Measurements from ENCODE around the gene A2ML1. TPM values are rescaled to one million over a fixed set of nuclear protein-coding genes. Genes with fewer than 3 reads are reported as not detected.
"Not testable (repeated sequence)": the region's sequence is repeated elsewhere in the genome, so short reads cannot be mapped to it uniquely, and the experiment has no call there.

Gene A2ML1
- total RNA-seq, 1 donor from 2014 or later = 0.43 TPM

DNA sequence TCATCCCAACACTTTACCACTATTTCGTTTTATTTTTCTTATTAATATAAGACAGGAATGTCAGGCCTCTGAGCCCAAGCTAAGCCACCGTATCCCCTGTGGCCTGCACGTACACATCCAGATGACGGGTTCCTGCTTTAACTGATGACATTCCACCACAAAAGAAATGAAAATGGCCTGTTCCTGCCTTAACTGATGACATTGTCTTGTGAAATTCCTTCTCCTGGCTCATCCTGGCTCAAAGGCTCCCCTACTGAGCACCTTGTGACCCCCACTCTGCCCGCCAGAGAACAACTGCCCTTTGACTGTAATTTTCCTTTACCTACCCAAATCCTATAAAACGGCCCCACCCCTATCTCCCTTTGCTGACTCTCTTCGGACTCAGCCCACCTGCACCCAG is 12.3 kb upstream of the A2ML1 start:
- not testable (repeated sequence) for H3K4me1 ChIP-seq; H3K27ac ChIP-seq; H3K4me3 ChIP-seq; H3K4me3 Mint-ChIP-seq; H3K27ac Mint-ChIP-seq; H3K9me3 ChIP-seq (ENCODE audit: low read depth); H3K36me3 ChIP-seq; H3K27me3 ChIP-seq; H3K9ac ChIP-seq; H3K9me3 Mint-ChIP-seq; H4K20me1 ChIP-seq (ENCODE audit: low read depth); H2AFZ ChIP-seq (replicated peaks); H3F3A ChIP-seq (ENCODE audit: low read depth); H3K79me2 ChIP-seq (ENCODE audit: low read depth); H3K36me3 Mint-ChIP-seq
- peak; percentile 64 for TF ChIP-seq EZH2phosphoT487 (IDR thresholded peaks at IDR 0.05)
- peak; percentile 30 for DNase-seq (ENCODE audit: low spot score)
- H3K27me3 Mint-ChIP-seq (ENCODE audit: insufficient read depth, low read depth) = peaks cover 11% of the 10 kb centered on the region
- H3K4me1 Mint-ChIP-seq = peaks cover 14% of the 10 kb centered on the region
- peak overlapping the region; percentile 42 for H3K4me2 ChIP-seq

DNA sequence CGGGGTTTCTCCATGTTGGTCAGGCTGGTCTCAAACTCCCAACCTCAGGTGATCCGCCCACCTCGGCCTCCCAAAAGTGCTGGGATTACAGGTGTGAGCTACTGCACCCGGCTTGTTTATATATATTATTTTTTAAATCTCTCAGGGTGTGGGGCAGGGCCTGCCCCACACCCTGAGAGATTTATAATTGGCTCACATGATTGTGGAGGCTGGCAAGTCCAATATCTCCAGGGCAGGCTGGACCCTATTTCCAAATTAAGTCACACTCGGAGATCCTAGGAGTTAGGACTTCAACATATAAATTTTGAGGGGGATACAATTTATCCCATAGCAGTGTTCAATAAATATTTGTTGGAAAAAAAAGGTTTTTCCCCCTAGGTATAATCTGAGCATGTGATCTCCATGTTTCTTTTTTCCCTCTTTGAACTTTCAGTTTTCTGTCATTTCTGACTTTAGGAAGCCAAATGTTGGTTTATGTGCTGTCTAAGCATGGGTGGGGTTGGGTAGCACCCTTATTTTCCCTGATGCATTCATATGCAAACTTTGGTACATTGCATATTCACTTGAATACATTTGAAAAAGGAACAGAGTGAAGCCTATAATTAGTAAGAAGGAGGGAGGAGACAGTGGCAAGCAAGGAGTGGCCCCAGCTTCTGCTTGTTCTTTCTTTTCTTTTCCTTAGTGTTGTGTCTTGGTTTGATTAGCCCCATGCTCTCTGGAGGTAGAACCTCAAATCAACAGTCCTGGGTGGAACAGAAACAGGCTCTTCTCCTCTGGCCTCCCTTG is 8.7 kb upstream of the A2ML1 start:
- no peak for DNase-seq (ENCODE audit: low spot score)
- no peaks in the 10 kb centered on the region for H3K36me3 ChIP-seq
- no peaks in the 10 kb centered on the region for H3K9me3 ChIP-seq (ENCODE audit: low read depth)
- no peak overlapping the region for H3K27ac ChIP-seq
- H4K20me1 ChIP-seq (ENCODE audit: low read depth) = no peaks in the 10 kb centered on the region
- no peak overlapping the region for H3K4me2 ChIP-seq
- H3K4me3 ChIP-seq = no peak overlapping the region
- no peak overlapping the region for H3K27ac Mint-ChIP-seq
- H3K4me1 ChIP-seq = peaks cover 9% of the 10 kb centered on the region
- no peaks in the 10 kb centered on the region for H3K36me3 Mint-ChIP-seq
- H3K9me3 Mint-ChIP-seq = no peaks in the 10 kb centered on the region
- H3K4me3 Mint-ChIP-seq = no peak overlapping the region
- peaks cover 7% of the 10 kb centered on the region for H3F3A ChIP-seq (ENCODE audit: low read depth)
- no peaks in the 10 kb centered on the region for H3K27me3 ChIP-seq
- H3K4me1 Mint-ChIP-seq = peaks cover 7% of the 10 kb centered on the region
- H3K79me2 ChIP-seq (ENCODE audit: low read depth) = no peaks in the 10 kb centered on the region
- no peak overlapping the region for H3K9ac ChIP-seq
- TF ChIP-seq EZH2 (IDR thresholded peaks at IDR 0.05) (no peak), EZH2phosphoT487 (IDR thresholded peaks at IDR 0.05) (no peak)
- TF ChIP-seq, protein P1, sequence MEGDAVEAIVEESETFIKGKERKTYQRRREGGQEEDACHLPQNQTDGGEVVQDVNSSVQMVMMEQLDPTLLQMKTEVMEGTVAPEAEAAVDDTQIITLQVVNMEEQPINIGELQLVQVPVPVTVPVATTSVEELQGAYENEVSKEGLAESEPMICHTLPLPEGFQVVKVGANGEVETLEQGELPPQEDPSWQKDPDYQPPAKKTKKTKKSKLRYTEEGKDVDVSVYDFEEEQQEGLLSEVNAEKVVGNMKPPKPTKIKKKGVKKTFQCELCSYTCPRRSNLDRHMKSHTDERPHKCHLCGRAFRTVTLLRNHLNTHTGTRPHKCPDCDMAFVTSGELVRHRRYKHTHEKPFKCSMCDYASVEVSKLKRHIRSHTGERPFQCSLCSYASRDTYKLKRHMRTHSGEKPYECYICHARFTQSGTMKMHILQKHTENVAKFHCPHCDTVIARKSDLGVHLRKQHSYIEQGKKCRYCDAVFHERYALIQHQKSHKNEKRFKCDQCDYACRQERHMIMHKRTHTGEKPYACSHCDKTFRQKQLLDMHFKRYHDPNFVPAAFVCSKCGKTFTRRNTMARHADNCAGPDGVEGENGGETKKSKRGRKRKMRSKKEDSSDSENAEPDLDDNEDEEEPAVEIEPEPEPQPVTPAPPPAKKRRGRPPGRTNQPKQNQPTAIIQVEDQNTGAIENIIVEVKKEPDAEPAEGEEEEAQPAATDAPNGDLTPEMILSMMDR (IDR thresholded peaks at IDR 0.05) = no peak
- peaks cover 10% of the 10 kb centered on the region for H3K27me3 Mint-ChIP-seq (ENCODE audit: insufficient read depth, low read depth)
- peak overlapping the region; percentile 11 for H2AFZ ChIP-seq (replicated peaks)

DNA sequence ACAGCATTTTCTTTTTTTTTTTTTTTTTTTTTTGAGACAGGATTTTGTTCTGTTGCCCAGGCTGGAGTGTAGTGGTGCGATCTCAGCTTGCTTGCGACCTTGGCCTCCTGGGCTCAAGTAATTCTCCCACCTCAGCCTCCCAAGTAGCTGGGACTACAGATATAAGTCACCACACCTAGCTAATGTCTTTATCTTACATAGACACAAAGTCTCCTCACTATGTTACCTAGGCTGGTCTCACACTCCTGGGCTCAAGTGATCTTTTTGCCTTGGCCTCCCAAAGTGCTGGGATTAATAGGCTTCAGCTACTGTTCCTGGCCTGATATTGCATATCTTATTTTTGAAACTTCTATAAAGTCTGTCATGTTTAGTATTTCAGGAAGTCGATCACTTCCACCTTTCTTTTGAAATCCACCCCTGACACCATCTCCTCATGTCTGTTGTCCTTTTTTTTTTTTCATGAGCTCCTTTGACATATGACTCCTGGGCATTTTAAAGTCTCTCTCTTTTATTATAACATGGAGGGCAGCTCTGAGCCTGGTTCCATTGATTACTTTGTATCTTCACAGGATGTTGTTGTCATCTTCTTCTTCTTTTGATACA is 5.9 kb upstream of the A2ML1 start:
- Histone ChIP-seq H3K4me2 (no peak overlapping the region), H3K4me1 (peaks cover 5% of the 10 kb centered on the region), H3K9ac (no peak overlapping the region), H2AFZ (replicated peaks) (no peak overlapping the region), H3K9me3 (ENCODE audit: low read depth) (no peaks in the 10 kb centered on the region), H3K27ac (no peak overlapping the region), H4K20me1 (ENCODE audit: low read depth) (no peaks in the 10 kb centered on the region), H3K79me2 (ENCODE audit: low read depth) (no peaks in the 10 kb centered on the region), H3F3A (ENCODE audit: low read depth) (no peaks in the 10 kb centered on the region), H3K27me3 (no peaks in the 10 kb centered on the region), H3K36me3 (no peaks in the 10 kb centered on the region), H3K4me3 (no peak overlapping the region)
- TF ChIP-seq EZH2phosphoT487 (IDR thresholded peaks at IDR 0.05) = no peak
- no peak for TF ChIP-seq EZH2 (IDR thresholded peaks at IDR 0.05)
- TF ChIP-seq, protein P1 (IDR thresholded peaks at IDR 0.05) = no peak
- no peak overlapping the region for H3K27ac Mint-ChIP-seq
- no peaks in the 10 kb centered on the region for H3K4me1 Mint-ChIP-seq
- no peak overlapping the region for H3K4me3 Mint-ChIP-seq
- H3K27me3 Mint-ChIP-seq (ENCODE audit: insufficient read depth, low read depth) = peaks cover 6% of the 10 kb centered on the region
- H3K9me3 Mint-ChIP-seq = no peaks in the 10 kb centered on the region
- no peaks in the 10 kb centered on the region for H3K36me3 Mint-ChIP-seq
- no peak for DNase-seq (ENCODE audit: low spot score)

DNA sequence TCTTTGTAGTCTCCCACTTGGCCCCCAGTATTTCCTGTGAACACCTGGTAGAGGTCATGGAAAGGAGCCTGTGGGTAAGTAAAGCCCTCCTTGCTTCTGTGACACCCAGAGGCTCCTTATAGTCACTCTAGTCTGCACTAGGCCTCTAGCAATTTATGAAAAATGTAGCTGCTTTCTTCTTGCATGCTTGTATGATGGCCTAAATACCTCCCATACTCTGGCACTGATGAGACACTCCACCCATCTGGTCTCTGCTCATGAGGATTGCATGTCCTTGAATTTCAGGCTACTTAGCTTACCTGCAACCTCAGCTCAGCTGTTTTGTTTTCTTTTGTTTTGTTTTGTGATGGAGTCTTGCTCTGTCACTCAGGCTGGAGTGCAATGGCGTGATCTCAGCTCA is 4.6 kb upstream of the A2ML1 start:
- no peak overlapping the region for H3K27ac Mint-ChIP-seq
- no peaks in the 10 kb centered on the region for H4K20me1 ChIP-seq (ENCODE audit: low read depth)
- TF ChIP-seq EZH2phosphoT487 (IDR thresholded peaks at IDR 0.05) (no peak), EZH2 (IDR thresholded peaks at IDR 0.05) (no peak)
- TF ChIP-seq, protein P1 (IDR thresholded peaks at IDR 0.05) = no peak
- no peaks in the 10 kb centered on the region for H3K36me3 Mint-ChIP-seq
- no peaks in the 10 kb centered on the region for H3K27me3 ChIP-seq
- H3K4me3 ChIP-seq = no peak overlapping the region
- H3K36me3 ChIP-seq = no peaks in the 10 kb centered on the region
- no peak for DNase-seq (ENCODE audit: low spot score)
- H3F3A ChIP-seq (ENCODE audit: low read depth) = peaks cover under 1% of the 10 kb centered on the region
- no peaks in the 10 kb centered on the region for H3K4me1 Mint-ChIP-seq
- H3K27me3 Mint-ChIP-seq (ENCODE audit: insufficient read depth, low read depth) = peaks cover 6% of the 10 kb centered on the region
- H3K79me2 ChIP-seq (ENCODE audit: low read depth) = no peaks in the 10 kb centered on the region
- H2AFZ ChIP-seq (replicated peaks) = no peak overlapping the region
- H3K4me3 Mint-ChIP-seq = no peak overlapping the region
- H3K9me3 ChIP-seq (ENCODE audit: low read depth) = no peaks in the 10 kb centered on the region
- H3K4me1 ChIP-seq = peaks cover 6% of the 10 kb centered on the region
- no peak overlapping the region for H3K9ac ChIP-seq
- no peak overlapping the region for H3K27ac ChIP-seq
- no peak overlapping the region for H3K4me2 ChIP-seq
- H3K9me3 Mint-ChIP-seq = no peaks in the 10 kb centered on the region

All from neural progenitor cell (in vitro differentiated cells).